ENCODE data around the gene FPGS. TPM values are rescaled to one million over a fixed set of nuclear protein-coding genes. Genes with fewer than 3 reads are reported as not detected.
A peak's percentile ranks its signal among the peaks of the same experiment; 100 is the strongest.

The FPGS gene
- total RNA-seq, 1 experiment from 2014 or later, result 70.6 TPM

GRCh38 chr9:127826253-127826913 lies 23.7 kb downstream of the FPGS start:
- no peaks in the 10 kb centered on the region for H3K9me3 ChIP-seq (ENCODE audit: control insufficient read depth in 1 of 2, insufficient read depth in 1 of 2, low read depth in 1 of 2, low read length in 2 of 2)
- H3K27me3 ChIP-seq (ENCODE audit: insufficient read depth, low read length), result no peaks in the 10 kb centered on the region
- no peaks in the 10 kb centered on the region for H4K20me1 ChIP-seq (ENCODE audit: insufficient read depth)
- H2AFZ ChIP-seq (ENCODE audit: low read depth, low read length, poor library complexity, severe bottlenecking), result no peak overlapping the region
- ChIA-PET RAD21 (ENCODE audit: low non-redundant PET in 1 of 2, low total read pairs in 2 of 2, uncharacterized antibody in 2 of 2, unreplicated experiment in 2 of 2) (interaction anchor here in 1 of 2 experiments (0.6 kb wide), 1 partner anchor 89 kb away, joined by 3 read pairs; no protein-coding TSS in a partner anchor), POLR2A (no interaction called here), CTCF (interaction anchor here (1.0 kb wide), 1 partner anchor 43 kb away, joined by 3 read pairs; no protein-coding TSS in a partner anchor)
- H3K9me2 ChIP-seq (ENCODE audit: insufficient read depth), result no peaks in the 10 kb centered on the region
- intact Hi-C loops (cut with micrococcal nuclease), result no loop called here
- no TSS peak for BruUV-seq (replicated peaks)
- no peaks in the 10 kb centered on the region for H3K79me2 ChIP-seq (ENCODE audit: insufficient read depth, low read length)
- H3K4me1 ChIP-seq (ENCODE audit: control insufficient read depth in 1 of 2, insufficient read depth in 2 of 2, low read length in 2 of 2), result peaks cover 17 to 25% of the 10 kb centered on the region in 2 experiments
- no peak overlapping the region for H3K9ac ChIP-seq (ENCODE audit: low read length)
- H3K4me2 ChIP-seq (ENCODE audit: low read length), result 0 out of 2 replicates have a peak overlapping the region, but pooled peaks have one; percentile 58
- TF ChIP-seq CBX3 (IDR thresholded peaks at IDR 0.05; ENCODE audit: low read depth), result no peak
- TF ChIP-seq, protein P1, sequence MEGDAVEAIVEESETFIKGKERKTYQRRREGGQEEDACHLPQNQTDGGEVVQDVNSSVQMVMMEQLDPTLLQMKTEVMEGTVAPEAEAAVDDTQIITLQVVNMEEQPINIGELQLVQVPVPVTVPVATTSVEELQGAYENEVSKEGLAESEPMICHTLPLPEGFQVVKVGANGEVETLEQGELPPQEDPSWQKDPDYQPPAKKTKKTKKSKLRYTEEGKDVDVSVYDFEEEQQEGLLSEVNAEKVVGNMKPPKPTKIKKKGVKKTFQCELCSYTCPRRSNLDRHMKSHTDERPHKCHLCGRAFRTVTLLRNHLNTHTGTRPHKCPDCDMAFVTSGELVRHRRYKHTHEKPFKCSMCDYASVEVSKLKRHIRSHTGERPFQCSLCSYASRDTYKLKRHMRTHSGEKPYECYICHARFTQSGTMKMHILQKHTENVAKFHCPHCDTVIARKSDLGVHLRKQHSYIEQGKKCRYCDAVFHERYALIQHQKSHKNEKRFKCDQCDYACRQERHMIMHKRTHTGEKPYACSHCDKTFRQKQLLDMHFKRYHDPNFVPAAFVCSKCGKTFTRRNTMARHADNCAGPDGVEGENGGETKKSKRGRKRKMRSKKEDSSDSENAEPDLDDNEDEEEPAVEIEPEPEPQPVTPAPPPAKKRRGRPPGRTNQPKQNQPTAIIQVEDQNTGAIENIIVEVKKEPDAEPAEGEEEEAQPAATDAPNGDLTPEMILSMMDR (IDR thresholded peaks at IDR 0.05 in 2 of 3, conservative IDR thresholded peaks at IDR 0.05 in 1 of 3; ENCODE audit: borderline replicate concordance in 1 of 3, insufficient read depth in 1 of 3, low read depth in 2 of 3, low read length in 2 of 3), result no peak
- no peak for TF ChIP-seq FOSL1 (IDR thresholded peaks at IDR 0.05; ENCODE audit: low read depth)
- TF ChIP-seq EGR1 (IDR thresholded peaks at IDR 0.05; ENCODE audit: low read depth), result no peak
- no peak for TF ChIP-seq EZH2phosphoT487 (IDR thresholded peaks at IDR 0.05; ENCODE audit: borderline replicate concordance)
- DNase-seq (ENCODE audit: low read depth, low spot score), result no peak
- no peak overlapping the region for H3K27ac ChIP-seq (ENCODE audit: low read depth, low read length)
- H3K36me3 ChIP-seq (ENCODE audit: control insufficient read depth in 1 of 2, insufficient read depth in 2 of 2, low read length in 2 of 2), result no peaks in the 10 kb centered on the region
- H3K4me3 ChIP-seq (replicated peaks in 1 of 2; ENCODE audit: low read depth in 1 of 2, low read length in 2 of 2), result no peak overlapping the region
- ATAC-seq, result no peak
